Measurements from ENCODE around the gene RARG.

DNA sequence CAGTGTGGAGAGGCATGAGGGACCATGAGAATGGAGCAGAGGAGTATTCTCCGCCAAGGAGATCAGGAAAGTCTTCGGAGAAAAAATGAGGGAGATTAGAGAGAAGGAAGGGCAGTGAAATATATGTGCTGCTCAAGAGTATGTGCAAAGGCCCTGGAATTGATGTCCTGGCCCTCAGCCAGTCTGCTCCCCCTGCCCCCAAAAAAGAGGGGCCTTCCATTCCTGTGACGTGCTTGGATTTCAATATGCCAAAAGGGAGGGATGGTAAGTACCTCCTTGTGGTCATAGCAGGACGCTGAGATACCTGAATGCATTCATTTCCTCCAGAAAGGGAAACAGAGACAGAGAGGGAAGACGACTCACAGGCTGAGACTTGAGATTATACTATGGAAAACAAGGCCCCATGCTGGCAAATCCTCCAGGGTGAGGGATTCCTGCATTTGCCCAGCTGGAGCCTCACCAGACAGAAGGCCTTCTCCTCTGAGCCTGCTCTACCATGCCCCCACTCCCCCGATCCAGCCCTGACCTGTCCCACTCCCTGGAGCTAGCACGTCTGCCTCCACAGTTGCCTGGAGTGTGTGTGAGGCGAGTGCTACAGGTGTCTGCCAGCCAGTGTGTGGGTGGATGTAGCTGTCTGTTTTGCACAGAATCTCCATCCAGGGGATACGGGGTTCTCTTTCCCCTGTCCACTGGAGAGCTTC is 3.9 kb upstream of the RARG start:
- TF ChIP-seq, protein P1, sequence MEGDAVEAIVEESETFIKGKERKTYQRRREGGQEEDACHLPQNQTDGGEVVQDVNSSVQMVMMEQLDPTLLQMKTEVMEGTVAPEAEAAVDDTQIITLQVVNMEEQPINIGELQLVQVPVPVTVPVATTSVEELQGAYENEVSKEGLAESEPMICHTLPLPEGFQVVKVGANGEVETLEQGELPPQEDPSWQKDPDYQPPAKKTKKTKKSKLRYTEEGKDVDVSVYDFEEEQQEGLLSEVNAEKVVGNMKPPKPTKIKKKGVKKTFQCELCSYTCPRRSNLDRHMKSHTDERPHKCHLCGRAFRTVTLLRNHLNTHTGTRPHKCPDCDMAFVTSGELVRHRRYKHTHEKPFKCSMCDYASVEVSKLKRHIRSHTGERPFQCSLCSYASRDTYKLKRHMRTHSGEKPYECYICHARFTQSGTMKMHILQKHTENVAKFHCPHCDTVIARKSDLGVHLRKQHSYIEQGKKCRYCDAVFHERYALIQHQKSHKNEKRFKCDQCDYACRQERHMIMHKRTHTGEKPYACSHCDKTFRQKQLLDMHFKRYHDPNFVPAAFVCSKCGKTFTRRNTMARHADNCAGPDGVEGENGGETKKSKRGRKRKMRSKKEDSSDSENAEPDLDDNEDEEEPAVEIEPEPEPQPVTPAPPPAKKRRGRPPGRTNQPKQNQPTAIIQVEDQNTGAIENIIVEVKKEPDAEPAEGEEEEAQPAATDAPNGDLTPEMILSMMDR (tag by site-specific recombination; IDR thresholded peaks at IDR 0.05) = no peak
- TF ChIP-seq PRDM1 (tag by site-specific recombination; IDR thresholded peaks at IDR 0.05) = no peak
- TF ChIP-seq MEIS1 (CRISPR knock-in tag; IDR thresholded peaks at IDR 0.05; ENCODE audit: borderline replicate concordance) = no peak
- TF ChIP-seq ZNF830 (tag by site-specific recombination; IDR thresholded peaks at IDR 0.05; ENCODE audit: low read depth) = no peak
- TF ChIP-seq, protein P2, sequence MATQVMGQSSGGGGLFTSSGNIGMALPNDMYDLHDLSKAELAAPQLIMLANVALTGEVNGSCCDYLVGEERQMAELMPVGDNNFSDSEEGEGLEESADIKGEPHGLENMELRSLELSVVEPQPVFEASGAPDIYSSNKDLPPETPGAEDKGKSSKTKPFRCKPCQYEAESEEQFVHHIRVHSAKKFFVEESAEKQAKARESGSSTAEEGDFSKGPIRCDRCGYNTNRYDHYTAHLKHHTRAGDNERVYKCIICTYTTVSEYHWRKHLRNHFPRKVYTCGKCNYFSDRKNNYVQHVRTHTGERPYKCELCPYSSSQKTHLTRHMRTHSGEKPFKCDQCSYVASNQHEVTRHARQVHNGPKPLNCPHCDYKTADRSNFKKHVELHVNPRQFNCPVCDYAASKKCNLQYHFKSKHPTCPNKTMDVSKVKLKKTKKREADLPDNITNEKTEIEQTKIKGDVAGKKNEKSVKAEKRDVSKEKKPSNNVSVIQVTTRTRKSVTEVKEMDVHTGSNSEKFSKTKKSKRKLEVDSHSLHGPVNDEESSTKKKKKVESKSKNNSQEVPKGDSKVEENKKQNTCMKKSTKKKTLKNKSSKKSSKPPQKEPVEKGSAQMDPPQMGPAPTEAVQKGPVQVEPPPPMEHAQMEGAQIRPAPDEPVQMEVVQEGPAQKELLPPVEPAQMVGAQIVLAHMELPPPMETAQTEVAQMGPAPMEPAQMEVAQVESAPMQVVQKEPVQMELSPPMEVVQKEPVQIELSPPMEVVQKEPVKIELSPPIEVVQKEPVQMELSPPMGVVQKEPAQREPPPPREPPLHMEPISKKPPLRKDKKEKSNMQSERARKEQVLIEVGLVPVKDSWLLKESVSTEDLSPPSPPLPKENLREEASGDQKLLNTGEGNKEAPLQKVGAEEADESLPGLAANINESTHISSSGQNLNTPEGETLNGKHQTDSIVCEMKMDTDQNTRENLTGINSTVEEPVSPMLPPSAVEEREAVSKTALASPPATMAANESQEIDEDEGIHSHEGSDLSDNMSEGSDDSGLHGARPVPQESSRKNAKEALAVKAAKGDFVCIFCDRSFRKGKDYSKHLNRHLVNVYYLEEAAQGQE (tag by site-specific recombination; IDR thresholded peaks at IDR 0.05) = no peak
- TF ChIP-seq ZNF132 (tag by site-specific recombination; IDR thresholded peaks at IDR 0.05; ENCODE audit: borderline replicate concordance) = no peak
- no peak for TF ChIP-seq ZNF629 (tag by site-specific recombination; IDR thresholded peaks at IDR 0.05)
- TF ChIP-seq ZNF274 (IDR thresholded peaks at IDR 0.05; ENCODE audit: low read length) = no peak
- no peak for TF ChIP-seq ZNF274 (tag by site-specific recombination; IDR thresholded peaks at IDR 0.05; ENCODE audit: borderline replicate concordance)
- no peak for TF ChIP-seq FEZF1 (tag by site-specific recombination; IDR thresholded peaks at IDR 0.05)
- no peak for TF ChIP-seq ZNF121 (tag by site-specific recombination; IDR thresholded peaks at IDR 0.05)
- TF ChIP-seq ZBTB8A (tag by site-specific recombination; IDR thresholded peaks at IDR 0.05) = no peak

Data from HEK293 (cell line).